ENCODE measurements around the gene STK26. TPM values are rescaled to one million over a fixed set of nuclear protein-coding genes. Genes with fewer than 3 reads are reported as not detected.
A peak's percentile ranks its signal among the peaks of the same experiment; 100 is the strongest.

Gene STK26
- total and polyA plus RNA-seq, 2 experiments from 2014 or later = 65.2 to 110 TPM

GRCh38 chrX:132040066-132040465 lies 17.0 kb downstream of the STK26 start:
- Histone ChIP-seq H3K36me3 (ENCODE audit: insufficient read depth) (no peaks in the 10 kb centered on the region), H3K27ac (ENCODE audit: low read depth) (0 out of 2 replicates have a peak overlapping the region, but pooled peaks have one; percentile 39), H3K4me3 (no peak overlapping the region), H3K9me2 (ENCODE audit: insufficient read depth) (no peaks in the 10 kb centered on the region), H3K27me3 (ENCODE audit: insufficient read depth) (no peaks in the 10 kb centered on the region), H3F3A (replicated peaks; ENCODE audit: low read depth) (no peaks in the 10 kb centered on the region), H4K20me1 (replicated peaks; ENCODE audit: insufficient read depth) (peaks cover 17% of the 10 kb centered on the region), H2AFZ (no peak overlapping the region), H3K79me2 (replicated peaks; ENCODE audit: insufficient read depth) (peaks cover 93% of the 10 kb centered on the region), H3K4me2 (peak overlapping the region; percentile 15), H3K4me1 (ENCODE audit: insufficient read depth) (peaks cover 75% of the 10 kb centered on the region)
- TF ChIP-seq CTCF (conservative IDR thresholded peaks at IDR 0.05; ENCODE audit: low read depth in 2 of 2) (no peak), JUNB (IDR thresholded peaks at IDR 0.05; ENCODE audit: unreplicated experiment) (no peak), EZH2 (IDR thresholded peaks at IDR 0.05; ENCODE audit: low read depth, unreplicated experiment) (no peak), NANOG (IDR thresholded peaks at IDR 0.05; ENCODE audit: borderline replicate concordance) (no peak), ZNF114 (CRISPR knock-in tag; IDR thresholded peaks at IDR 0.05) (no peak), REST (IDR thresholded peaks at IDR 0.05; ENCODE audit: unreplicated experiment) (no peak), ZNF331 (CRISPR knock-in tag; IDR thresholded peaks at IDR 0.05; ENCODE audit: low read depth) (no peak), ETS1 (IDR thresholded peaks at IDR 0.05) (no peak), CREB1 (CRISPR knock-in tag; IDR thresholded peaks at IDR 0.05; ENCODE audit: low read depth) (no peak), STAT1 (IDR thresholded peaks at IDR 0.05; ENCODE audit: unreplicated experiment) (no peak), EZH2phosphoT487 (IDR thresholded peaks at IDR 0.05; ENCODE audit: unreplicated experiment) (no peak), POLR2AphosphoS5 (IDR thresholded peaks at IDR 0.05; ENCODE audit: low read depth) (no peak)
- TF ChIP-seq, protein P1, sequence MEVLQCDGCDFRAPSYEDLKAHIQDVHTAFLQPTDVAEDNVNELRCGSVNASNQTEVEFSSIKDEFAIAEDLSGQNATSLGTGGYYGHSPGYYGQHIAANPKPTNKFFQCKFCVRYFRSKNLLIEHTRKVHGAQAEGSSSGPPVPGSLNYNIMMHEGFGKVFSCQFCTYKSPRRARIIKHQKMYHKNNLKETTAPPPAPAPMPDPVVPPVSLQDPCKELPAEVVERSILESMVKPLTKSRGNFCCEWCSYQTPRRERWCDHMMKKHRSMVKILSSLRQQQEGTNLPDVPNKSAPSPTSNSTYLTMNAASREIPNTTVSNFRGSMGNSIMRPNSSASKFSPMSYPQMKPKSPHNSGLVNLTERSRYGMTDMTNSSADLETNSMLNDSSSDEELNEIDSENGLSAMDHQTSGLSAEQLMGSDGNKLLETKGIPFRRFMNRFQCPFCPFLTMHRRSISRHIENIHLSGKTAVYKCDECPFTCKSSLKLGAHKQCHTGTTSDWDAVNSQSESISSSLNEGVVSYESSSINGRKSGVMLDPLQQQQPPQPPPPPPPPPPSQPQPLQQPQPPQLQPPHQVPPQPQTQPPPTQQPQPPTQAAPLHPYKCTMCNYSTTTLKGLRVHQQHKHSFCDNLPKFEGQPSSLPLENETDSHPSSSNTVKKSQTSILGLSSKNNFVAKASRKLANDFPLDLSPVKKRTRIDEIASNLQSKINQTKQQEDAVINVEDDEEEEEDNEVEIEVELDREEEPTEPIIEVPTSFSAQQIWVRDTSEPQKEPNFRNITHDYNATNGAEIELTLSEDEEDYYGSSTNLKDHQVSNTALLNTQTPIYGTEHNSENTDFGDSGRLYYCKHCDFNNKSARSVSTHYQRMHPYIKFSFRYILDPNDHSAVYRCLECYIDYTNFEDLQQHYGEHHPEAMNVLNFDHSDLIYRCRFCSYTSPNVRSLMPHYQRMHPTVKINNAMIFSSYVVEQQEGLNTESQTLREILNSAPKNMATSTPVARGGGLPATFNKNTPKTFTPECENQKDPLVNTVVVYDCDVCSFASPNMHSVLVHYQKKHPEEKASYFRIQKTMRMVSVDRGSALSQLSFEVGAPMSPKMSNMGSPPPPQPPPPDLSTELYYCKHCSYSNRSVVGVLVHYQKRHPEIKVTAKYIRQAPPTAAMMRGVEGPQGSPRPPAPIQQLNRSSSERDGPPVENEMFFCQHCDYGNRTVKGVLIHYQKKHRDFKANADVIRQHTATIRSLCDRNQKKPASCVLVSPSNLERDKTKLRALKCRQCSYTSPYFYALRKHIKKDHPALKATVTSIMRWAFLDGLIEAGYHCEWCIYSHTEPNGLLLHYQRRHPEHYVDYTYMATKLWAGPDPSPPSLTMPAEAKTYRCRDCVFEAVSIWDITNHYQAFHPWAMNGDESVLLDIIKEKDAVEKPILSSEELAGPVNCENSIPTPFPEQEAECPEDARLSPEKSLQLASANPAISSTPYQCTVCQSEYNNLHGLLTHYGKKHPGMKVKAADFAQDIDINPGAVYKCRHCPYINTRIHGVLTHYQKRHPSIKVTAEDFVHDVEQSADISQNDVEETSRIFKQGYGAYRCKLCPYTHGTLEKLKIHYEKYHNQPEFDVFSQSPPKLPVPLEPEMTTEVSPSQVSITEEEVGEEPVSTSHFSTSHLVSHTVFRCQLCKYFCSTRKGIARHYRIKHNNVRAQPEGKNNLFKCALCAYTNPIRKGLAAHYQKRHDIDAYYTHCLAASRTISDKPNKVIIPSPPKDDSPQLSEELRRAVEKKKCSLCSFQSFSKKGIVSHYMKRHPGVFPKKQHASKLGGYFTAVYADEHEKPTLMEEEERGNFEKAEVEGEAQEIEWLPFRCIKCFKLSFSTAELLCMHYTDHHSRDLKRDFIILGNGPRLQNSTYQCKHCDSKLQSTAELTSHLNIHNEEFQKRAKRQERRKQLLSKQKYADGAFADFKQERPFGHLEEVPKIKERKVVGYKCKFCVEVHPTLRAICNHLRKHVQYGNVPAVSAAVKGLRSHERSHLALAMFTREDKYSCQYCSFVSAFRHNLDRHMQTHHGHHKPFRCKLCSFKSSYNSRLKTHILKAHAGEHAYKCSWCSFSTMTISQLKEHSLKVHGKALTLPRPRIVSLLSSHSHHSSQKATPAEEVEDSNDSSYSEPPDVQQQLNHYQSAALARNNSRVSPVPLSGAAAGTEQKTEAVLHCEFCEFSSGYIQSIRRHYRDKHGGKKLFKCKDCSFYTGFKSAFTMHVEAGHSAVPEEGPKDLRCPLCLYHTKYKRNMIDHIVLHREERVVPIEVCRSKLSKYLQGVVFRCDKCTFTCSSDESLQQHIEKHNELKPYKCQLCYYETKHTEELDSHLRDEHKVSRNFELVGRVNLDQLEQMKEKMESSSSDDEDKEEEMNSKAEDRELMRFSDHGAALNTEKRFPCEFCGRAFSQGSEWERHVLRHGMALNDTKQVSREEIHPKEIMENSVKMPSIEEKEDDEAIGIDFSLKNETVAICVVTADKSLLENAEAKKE (CRISPR knock-in tag; IDR thresholded peaks at IDR 0.05) = no peak
- no peaks in the 10 kb centered on the region for H3K36me3 Mint-ChIP-seq (ENCODE audit: low read depth)
- H3K4me3 Mint-ChIP-seq = no peak overlapping the region
- H3K27me3 Mint-ChIP-seq (ENCODE audit: insufficient read depth, low read depth, poor library complexity) = peaks cover 3% of the 10 kb centered on the region
- no peaks in the 10 kb centered on the region for H3K9me3 Mint-ChIP-seq
- ATAC-seq (no peak), DNase-seq (ENCODE audit: low spot score) (no peak)
- H3K4me1 Mint-ChIP-seq = peaks cover 60% of the 10 kb centered on the region
- no peak overlapping the region for H3K27ac Mint-ChIP-seq

Data from GM23338 (cell line).